Epithelial cell of esophagus (primary cell): ENCODE results near the gene HPCAL1.

Experiments used
- DNase-seq: peaks from one replicate; pipeline ENCODE4 v3.0.0; 2010; ENCODE audit warnings: low read depth
- H3K4me3 ChIP-seq: 2 replicates; pipeline ENCODE4 v1.5.1; 2011; ENCODE audit warnings: mild to moderate bottlenecking, low read length, control low read depth
- CTCF ChIP-seq: IDR thresholded peaks from 2 replicates; pipeline ENCODE4 v1.5.1; 2011; ENCODE audit warnings: low read depth, mild to moderate bottlenecking, low read length, control low read depth, inconsistent platforms; ENCODE audit not compliant: insufficient read depth; ENCODE audit errors: missing control alignments

Gene HPCAL1

GRCh38 chr2:10434886-10435819 lies 132.4 kb downstream of the HPCAL1 start:
- no peak overlapping the region for H3K4me3 ChIP-seq
- peak; percentile 92 for TF ChIP-seq CTCF
- peak; percentile 62 for DNase-seq

- no peak overlapping the region for H3K4me3 ChIP-seq
- TF ChIP-seq CTCF: no peak
- DNase-seq: no peak
Measured at GRCh38 chr2:10435820-10436204, 133.1 kb downstream of the HPCAL1 start.

- no peak for DNase-seq
- TF ChIP-seq CTCF: no peak
- H3K4me3 ChIP-seq: no peak overlapping the region
Measured at GRCh38 chr2:10436583-10437110, 133.9 kb downstream of the HPCAL1 start.

- no peak for TF ChIP-seq CTCF
- DNase-seq: no peak
- no peak overlapping the region for H3K4me3 ChIP-seq
Measured at GRCh38 chr2:10437806-10438205, 135.1 kb downstream of the HPCAL1 start.

GRCh38 chr2:10438688-10439087 lies 136.0 kb downstream of the HPCAL1 start:
- H3K4me3 ChIP-seq: no peak overlapping the region
- TF ChIP-seq CTCF: no peak
- no peak for DNase-seq

GRCh38 chr2:10439185-10439879 lies 136.6 kb downstream of the HPCAL1 start:
- H3K4me3 ChIP-seq: no peak overlapping the region
- no peak for DNase-seq
- TF ChIP-seq CTCF: no peak
